AG04450 (cell line): Measurements from ENCODE around the gene ADAMTS18. TPM values are rescaled to one million over a fixed set of nuclear protein-coding genes. Genes with fewer than 3 reads are reported as not detected.

Experiments used
- CTCF ChIA-PET: fragments of 300-600, 350-600 bp; formaldehyde crosslinking; extraction: SDS; loops from one replicate; lab custom pipeline; 2022; ENCODE audit warnings: antibody characterized with exemption, inconsistent platforms; lab: Charles Lee
- POLR2A ChIA-PET: fragments of 350-600 bp; formaldehyde crosslinking; extraction: SDS; loops from one replicate; lab custom pipeline; 2021; ENCODE audit warnings: antibody characterized with exemption, inconsistent platforms; lab: Yijun Ruan, JAX
- DNase-seq: peaks from one replicate; pipeline ENCODE4 v3.0.0-alpha.2; 2011; ENCODE audit warnings: low read depth, low spot score
- H3K27ac ChIP-seq: one replicate; pipeline ENCODE4 v1.5.1; 2012; ENCODE audit warnings: low read depth, low read length, control low read depth
- H3K27me3 ChIP-seq: one replicate; pipeline ENCODE4 v1.6.0; 2012; ENCODE audit warnings: low read length; ENCODE audit not compliant: control insufficient read depth, insufficient read depth
- H3K4me3 ChIP-seq: 2 replicates; pipeline ENCODE4 v1.5.1; 2011; ENCODE audit warnings: mild to moderate bottlenecking, low read depth, low read length, control low read depth
- H3K9me3 ChIP-seq: 2 replicates; pipeline ENCODE4 v1.5.1; 2012; ENCODE audit warnings: low read length; ENCODE audit not compliant: control insufficient read depth, insufficient read depth
- polyA plus RNA-seq: library from polyadenylated mRNA; depleted of rRNA; stranded (reverse); fragments of >200 nt; gene quantifications from 2 replicates; pipeline ENCODE4 v1.2.3, GENCODE V29; 2011
- TF ChIP-seq, protein P1 (sequence below): IDR thresholded peaks from 2 replicates; pipeline ENCODE4 v1.5.1; 2011; ENCODE audit warnings: low read depth, low read length, control low read depth, inconsistent platforms

ADAMTS18 gene
- polyA plus RNA-seq, 1 experiment = not detected

DNA sequence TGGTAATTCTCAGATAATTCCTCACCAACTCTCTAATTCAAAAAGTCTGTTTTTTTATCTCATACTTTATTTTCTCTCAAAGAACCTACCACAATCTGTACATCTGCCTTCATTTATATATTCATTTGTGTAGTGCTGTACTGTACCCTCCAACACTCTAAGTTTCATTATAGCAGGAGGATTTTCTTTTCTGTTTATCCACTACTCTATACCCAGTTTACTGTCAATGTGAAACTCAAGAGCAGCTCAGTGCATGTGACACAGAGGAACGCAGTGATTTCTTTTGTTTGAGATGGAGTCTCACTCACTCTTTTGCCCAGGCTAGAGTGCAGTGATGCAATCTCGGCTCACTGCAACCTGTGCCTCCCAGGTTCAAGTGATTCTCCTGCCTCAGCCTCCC is 117.8 kb downstream of the ADAMTS18 start:
- Histone ChIP-seq H3K27me3 (no peaks in the 10 kb centered on the region), H3K4me3 (no peak overlapping the region), H3K27ac (no peak overlapping the region), H3K9me3 (no peaks in the 10 kb centered on the region; the same call in 1 of the 2 replicates)
- TF ChIP-seq, protein P1, sequence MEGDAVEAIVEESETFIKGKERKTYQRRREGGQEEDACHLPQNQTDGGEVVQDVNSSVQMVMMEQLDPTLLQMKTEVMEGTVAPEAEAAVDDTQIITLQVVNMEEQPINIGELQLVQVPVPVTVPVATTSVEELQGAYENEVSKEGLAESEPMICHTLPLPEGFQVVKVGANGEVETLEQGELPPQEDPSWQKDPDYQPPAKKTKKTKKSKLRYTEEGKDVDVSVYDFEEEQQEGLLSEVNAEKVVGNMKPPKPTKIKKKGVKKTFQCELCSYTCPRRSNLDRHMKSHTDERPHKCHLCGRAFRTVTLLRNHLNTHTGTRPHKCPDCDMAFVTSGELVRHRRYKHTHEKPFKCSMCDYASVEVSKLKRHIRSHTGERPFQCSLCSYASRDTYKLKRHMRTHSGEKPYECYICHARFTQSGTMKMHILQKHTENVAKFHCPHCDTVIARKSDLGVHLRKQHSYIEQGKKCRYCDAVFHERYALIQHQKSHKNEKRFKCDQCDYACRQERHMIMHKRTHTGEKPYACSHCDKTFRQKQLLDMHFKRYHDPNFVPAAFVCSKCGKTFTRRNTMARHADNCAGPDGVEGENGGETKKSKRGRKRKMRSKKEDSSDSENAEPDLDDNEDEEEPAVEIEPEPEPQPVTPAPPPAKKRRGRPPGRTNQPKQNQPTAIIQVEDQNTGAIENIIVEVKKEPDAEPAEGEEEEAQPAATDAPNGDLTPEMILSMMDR = no peak
- no peak for DNase-seq
- CTCF ChIA-PET = no interaction called here
- POLR2A ChIA-PET = no interaction called here

DNA sequence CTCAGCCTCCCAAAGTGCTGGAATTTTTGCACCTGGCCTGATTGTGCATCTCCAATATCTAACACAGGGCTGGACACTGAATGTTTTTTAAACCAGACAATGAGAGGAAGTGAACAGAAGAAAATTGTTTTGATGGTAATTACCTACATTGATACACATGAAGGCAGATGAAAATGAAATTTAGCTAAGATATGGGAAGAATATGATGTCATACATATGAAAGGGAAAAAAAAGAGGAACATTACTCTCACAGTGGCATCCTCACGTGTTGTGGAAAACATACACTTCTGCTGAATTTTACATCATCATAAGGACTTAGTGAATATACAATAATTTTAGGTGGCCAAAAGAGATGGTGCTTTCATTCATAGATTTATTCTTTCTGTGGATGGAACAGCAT is 124.0 kb downstream of the ADAMTS18 start:
- TF ChIP-seq, protein P1 = no peak
- H3K9me3 ChIP-seq = no peaks in the 10 kb centered on the region
- ChIA-PET CTCF (no interaction called here), POLR2A (no interaction called here)
- H3K4me3 ChIP-seq = no peak overlapping the region
- no peak overlapping the region for H3K27ac ChIP-seq
- no peak for DNase-seq
- no peaks in the 10 kb centered on the region for H3K27me3 ChIP-seq

DNA sequence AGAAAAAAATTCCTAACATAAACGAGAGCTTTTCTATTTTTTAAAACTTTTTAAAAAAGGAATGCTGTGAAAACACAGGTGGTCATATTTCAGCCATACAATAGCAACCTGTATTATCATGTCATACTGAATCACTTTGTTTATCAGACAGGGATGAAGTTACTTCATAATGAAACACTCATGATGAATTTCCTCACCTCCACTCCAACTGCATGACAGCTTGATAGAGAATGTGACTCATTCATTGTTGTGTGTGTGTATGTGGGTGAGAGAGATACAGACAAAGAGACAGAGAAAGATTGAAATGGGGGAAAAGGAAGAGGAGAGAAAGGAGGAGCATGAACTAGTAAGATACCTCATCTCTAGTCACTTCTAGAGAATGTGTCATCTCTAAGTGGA is 126.7 kb downstream of the ADAMTS18 start:
- no peaks in the 10 kb centered on the region for H3K9me3 ChIP-seq
- ChIA-PET CTCF (no interaction called here), POLR2A (no interaction called here)
- DNase-seq = no peak
- no peak overlapping the region for H3K27ac ChIP-seq
- H3K4me3 ChIP-seq = no peak overlapping the region
- no peaks in the 10 kb centered on the region for H3K27me3 ChIP-seq
- TF ChIP-seq, protein P1 = no peak

DNA sequence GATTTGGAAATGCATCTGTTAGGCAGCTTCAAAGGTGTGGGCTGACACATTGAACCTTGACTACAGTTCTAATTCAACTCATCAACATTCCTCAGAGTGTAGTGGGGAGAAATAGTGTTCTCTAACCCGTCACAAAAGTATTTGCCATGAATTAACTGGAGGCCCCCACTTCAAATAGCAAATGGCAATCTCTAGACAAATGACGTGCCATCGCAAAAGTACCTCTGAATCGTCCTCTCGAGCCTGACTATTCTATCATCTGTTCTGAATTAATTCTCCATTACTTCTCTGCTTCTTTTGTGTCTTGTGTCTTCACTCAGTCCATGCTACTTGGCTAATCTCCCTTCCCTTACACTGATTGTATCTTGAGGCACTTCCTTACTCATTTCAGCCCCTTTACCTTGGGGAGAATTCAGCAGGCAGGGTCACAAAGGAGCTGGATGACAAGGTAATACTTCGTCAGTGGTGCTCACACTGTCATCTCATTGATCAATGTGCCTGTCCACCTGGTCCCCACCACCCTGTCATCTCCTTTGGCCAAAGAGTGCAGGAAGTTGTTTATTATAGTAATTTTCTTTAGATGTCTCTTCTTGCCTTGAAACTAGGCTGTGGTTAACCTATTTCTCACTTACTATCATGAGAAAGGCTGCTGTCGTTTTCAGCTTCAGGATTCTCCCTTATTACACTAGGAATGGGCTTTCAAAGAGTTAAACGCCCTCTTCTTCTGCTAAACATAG is 127.2 kb downstream of the ADAMTS18 start:
- ChIA-PET POLR2A (no interaction called here), CTCF (no interaction called here)
- Histone ChIP-seq H3K27me3 (no peaks in the 10 kb centered on the region), H3K4me3 (no peak overlapping the region), H3K9me3 (no peaks in the 10 kb centered on the region), H3K27ac (no peak overlapping the region)
- no peak for DNase-seq
- TF ChIP-seq, protein P1 = no peak

DNA sequence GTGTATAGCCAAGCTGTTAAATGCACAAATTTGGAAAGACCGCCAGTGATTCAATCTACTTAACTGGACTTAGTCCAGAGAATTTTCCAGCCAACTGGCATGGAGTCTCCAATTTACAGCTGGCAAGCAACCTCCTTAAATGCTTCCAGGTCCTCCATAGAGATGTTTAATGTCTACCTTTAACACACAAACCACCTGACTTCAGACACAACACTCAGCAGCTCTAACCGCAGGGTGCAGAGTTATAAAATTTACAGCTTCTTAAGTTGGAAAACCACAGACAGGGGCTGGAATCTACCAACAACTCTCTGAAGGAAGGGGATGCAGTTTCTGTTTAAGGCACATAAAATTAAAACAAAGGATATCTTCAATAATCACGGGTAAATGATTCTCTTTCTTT is 128.8 kb downstream of the ADAMTS18 start:
- no peak overlapping the region for H3K27ac ChIP-seq
- no peaks in the 10 kb centered on the region for H3K9me3 ChIP-seq
- ChIA-PET POLR2A (no interaction called here), CTCF (interaction anchor here (0.9 kb wide), 1 partner anchor 16 kb away, joined by 3 read pairs; no protein-coding TSS in a partner anchor)
- DNase-seq = no peak
- H3K27me3 ChIP-seq = no peaks in the 10 kb centered on the region
- H3K4me3 ChIP-seq = no peak overlapping the region
- TF ChIP-seq, protein P1 = no peak
